SKM-1 treated with dmso at 0.1 percent for 144 hours (cell line): ENCODE data around the gene GSG1.

Source experiments
- DNase-seq: peaks from one replicate; lab custom pipeline; 2025; ENCODE audit not compliant: unreplicated experiment; lab: John Stamatoyannopoulos, UW

The GSG1 gene

GRCh38 chr12:13120413-13120812 is 16.9 kb upstream of the GSG1 start:
- no peak for DNase-seq

GRCh38 chr12:13119826-13120225 is 16.4 kb upstream of the GSG1 start:
- DNase-seq = no peak

GRCh38 chr12:13117029-13117428 is 13.6 kb upstream of the GSG1 start:
- DNase-seq = no peak

GRCh38 chr12:13116259-13116658 is 12.8 kb upstream of the GSG1 start:
- DNase-seq = no peak

GRCh38 chr12:13114251-13115052 is 11.0 kb upstream of the GSG1 start:
- no peak for DNase-seq

- DNase-seq = no peak
Measured at GRCh38 chr12:13112968-13113367, 9.5 kb upstream of the GSG1 start.

- DNase-seq = no peak
Measured at GRCh38 chr12:13106666-13107065, 3.2 kb upstream of the GSG1 start.

GRCh38 chr12:13105781-13106180 is 2.3 kb upstream of the GSG1 start:
- DNase-seq = no peak

GRCh38 chr12:13104409-13104808 is 942 bp upstream of the GSG1 start:
- DNase-seq = no peak

GRCh38 chr12:13102461-13103195 is 839 bp downstream of the GSG1 start:
- no peak for DNase-seq

- DNase-seq = no peak
Measured at GRCh38 chr12:13101821-13102375, 1.6 kb downstream of the GSG1 start.

- DNase-seq = peak; percentile 50
Measured at GRCh38 chr12:13100882-13101769, 2.3 kb downstream of the GSG1 start.

GRCh38 chr12:13100605-13100881 is 2.9 kb downstream of the GSG1 start:
- DNase-seq = no peak

GRCh38 chr12:13099844-13100604 is 3.4 kb downstream of the GSG1 start:
- DNase-seq = no peak

GRCh38 chr12:13099066-13099843 is 4.2 kb downstream of the GSG1 start:
- peak; percentile 46 for DNase-seq

- no peak for DNase-seq
Measured at GRCh38 chr12:13097491-13098011, 5.9 kb downstream of the GSG1 start.

GRCh38 chr12:13095266-13095995 is 8.0 kb downstream of the GSG1 start:
- no peak for DNase-seq

- DNase-seq = peak; percentile 8
Measured at GRCh38 chr12:13094367-13094766, 9.1 kb downstream of the GSG1 start.

GRCh38 chr12:13093848-13094220 is 9.6 kb downstream of the GSG1 start:
- DNase-seq = no peak
